Kidney (tissue), 14 donors: ENCODE results near the gene AAK1. TPM values are rescaled to one million over a fixed set of nuclear protein-coding genes. Genes with fewer than 3 reads are reported as not detected.
"Not testable (repeated sequence)": the region's sequence is repeated elsewhere in the genome, so short reads cannot be mapped to it uniquely, and the experiment has no call there.

Source experiments
- DNase-seq, 5 donors: peaks; one replicate each; pipeline ENCODE4 v3.0.0-alpha.2; 2013 to 2020
- FAIRE-seq: peaks from 2 replicates; lab custom pipeline; 2012; peaks lifted over from hg19 to GRCh38; lab: Jason Lieb, UNC
- H3K27ac ChIP-seq, 2 donors: one replicate each; pipeline ENCODE4 v1.7.0; 2013; ENCODE audit warnings: low read depth in 2 of 2, low read length in 2 of 2, inconsistent platforms in 1 of 2
- H3K27me3 ChIP-seq: one replicate; pipeline ENCODE4 v1.7.1; 2013; ENCODE audit warnings: low read length, inconsistent platforms; ENCODE audit not compliant: control insufficient read depth, insufficient read depth
- H3K36me3 ChIP-seq, 3 donors: one replicate each; pipeline versions ENCODE4 v1.7.0 to v1.7.1; 2013; ENCODE audit warnings: low read length in 3 of 3, control low read depth in 1 of 3, inconsistent platforms in 1 of 3; ENCODE audit not compliant: insufficient read depth in 3 of 3, control insufficient read depth in 2 of 3
- H3K4me1 ChIP-seq, 3 donors: one replicate each; pipeline versions ENCODE4 v1.7.0 to v1.7.1; 2013; ENCODE audit warnings: low read length in 3 of 3, inconsistent platforms in 1 of 3, low read depth in 1 of 3; ENCODE audit not compliant: control insufficient read depth in 2 of 3, insufficient read depth in 2 of 3
- H3K4me3 ChIP-seq, 3 donors: one replicate each; pipeline versions ENCODE4 v1.7.0 to v1.8.1; 2013; ENCODE audit warnings: low read length in 3 of 3, control low read depth in 1 of 3, inconsistent platforms in 1 of 3
- H3K9ac ChIP-seq, 3 donors: one replicate each; pipeline versions ENCODE4 v1.7.0 to v1.7.1; 2013; ENCODE audit warnings: low read length in 3 of 3, control low read depth in 1 of 3, inconsistent platforms in 1 of 3
- H3K9me3 ChIP-seq, 3 donors: one replicate each; pipeline versions ENCODE4 v1.7.0 to v1.7.1; 2013; ENCODE audit warnings: low read length in 3 of 3, control low read depth in 1 of 3, inconsistent platforms in 1 of 3; ENCODE audit not compliant: control insufficient read depth in 2 of 3, insufficient read depth in 1 of 3
- CTCF ChIP-seq: IDR thresholded peaks from 3 replicates; pipeline ENCODE4 v1.5.1; 2012; ENCODE audit warnings: mild to moderate bottlenecking, moderate library complexity, borderline replicate concordance; ENCODE audit not compliant: insufficient read depth; ENCODE audit errors: extremely low read depth
- intact Hi-C: fragments of 100-400 bp; cut with DNase I; formaldehyde crosslinking; loops from one replicate; pipeline ENCODE4 v1.11.1; 2022
- polyA plus RNA-seq: library from polyadenylated mRNA; stranded (reverse); fragments of 350-450 nt; fragmentation: Illumina TruSeq; extraction: RNeasy Lipid Tissue Mini Kit (QIAGEN cat#74804); gene quantifications from one replicate; pipeline ENCODE4 v1.2.3, GENCODE V29; 2014; ENCODE audit warnings: low read depth, low replicate concordance; ENCODE audit not compliant: insufficient read depth
- total RNA-seq: library from RNA; stranded (reverse); fragmentation: NEBNext Ultra II Directional; extraction: Animal tissue kit (Norgen Biotek cat#: 25700); gene quantifications from one replicate; pipeline ENCODE4 v1.2.1, GENCODE V29; 2021
- donor health status: control.
- donor health status: control.
- donor health status: control.
- donor health status: control.
- donor health status: control.
- donor health status: DM: yes; HTN: yes; CAD: no.
- donor health status: Normal renal cell carcinoma (clear cell type).

AAK1 gene
- total and polyA plus RNA-seq, 2 donors from 2014 or later = 25.8 to 93.7 TPM

- no peaks in the 10 kb centered on the region for H3K9me3 ChIP-seq
- intact Hi-C loops = no loop called here
- DNase-seq (no peak), FAIRE-seq (no peak)
- peaks cover 0 to 4% (median 0%) of the 10 kb centered on the region in 3 donors for H3K4me1 ChIP-seq
- H3K9ac ChIP-seq = no peak overlapping the region
- no peaks in the 10 kb centered on the region for H3K27me3 ChIP-seq
- H3K27ac ChIP-seq = peak overlapping the region in 1 of 2 donors; percentile 66
- no peak for TF ChIP-seq CTCF
- no peaks in the 10 kb centered on the region for H3K36me3 ChIP-seq
- peak overlapping the region in 1 of 3 donors; percentile 7 for H3K4me3 ChIP-seq
These were observed 30.8 kb upstream of the AAK1 start for GRCh38 chr2:69674316-69674670.

GRCh38 chr2:69673098-69673497, 29.6 kb upstream of the AAK1 start:
- DNase-seq, H3K9ac ChIP-seq, FAIRE-seq, H3K4me3 ChIP-seq, H3K4me1 ChIP-seq, H3K27me3 ChIP-seq, H3K36me3 ChIP-seq, H3K9me3 ChIP-seq, intact Hi-C loops, H3K27ac ChIP-seq: not testable (repeated sequence)

GRCh38 chr2:69669666-69670065, 26.1 kb upstream of the AAK1 start:
- no peak for DNase-seq
- Histone ChIP-seq H3K4me1 (peaks cover 0 to 4% (median 0%) of the 10 kb centered on the region in 3 donors), H3K4me3 (no peak overlapping the region), H3K27ac (no peak overlapping the region), H3K9ac (no peak overlapping the region), H3K27me3 (no peaks in the 10 kb centered on the region), H3K36me3 (no peaks in the 10 kb centered on the region), H3K9me3 (no peaks in the 10 kb centered on the region)
- intact Hi-C loops = no loop called here
- no peak for TF ChIP-seq CTCF
- FAIRE-seq = no peak

- intact Hi-C loops = no loop called here
- FAIRE-seq = no peak
- H3K4me1 ChIP-seq = peaks cover 0 to under 1% (median 0%) of the 10 kb centered on the region in 3 donors
- H3K27me3 ChIP-seq = no peaks in the 10 kb centered on the region
- TF ChIP-seq CTCF = no peak
- H3K27ac ChIP-seq = no peak overlapping the region
- H3K9me3 ChIP-seq = no peaks in the 10 kb centered on the region
- no peak overlapping the region for H3K9ac ChIP-seq
- DNase-seq = no peak
- H3K36me3 ChIP-seq = no peaks in the 10 kb centered on the region
- H3K4me3 ChIP-seq = no peak overlapping the region
These were observed 25.1 kb upstream of the AAK1 start for GRCh38 chr2:69668598-69668997.
